GM12874 (cell line): Measurements from ENCODE around the gene HNF1B.

Source experiments
- CTCF ChIP-seq: IDR thresholded peaks from 2 replicates; pipeline ENCODE4 v1.5.1; 2011; ENCODE audit warnings: low read depth, mild to moderate bottlenecking, control low read depth, low read length, moderate library complexity; ENCODE audit not compliant: insufficient read depth

HNF1B gene

DNA sequence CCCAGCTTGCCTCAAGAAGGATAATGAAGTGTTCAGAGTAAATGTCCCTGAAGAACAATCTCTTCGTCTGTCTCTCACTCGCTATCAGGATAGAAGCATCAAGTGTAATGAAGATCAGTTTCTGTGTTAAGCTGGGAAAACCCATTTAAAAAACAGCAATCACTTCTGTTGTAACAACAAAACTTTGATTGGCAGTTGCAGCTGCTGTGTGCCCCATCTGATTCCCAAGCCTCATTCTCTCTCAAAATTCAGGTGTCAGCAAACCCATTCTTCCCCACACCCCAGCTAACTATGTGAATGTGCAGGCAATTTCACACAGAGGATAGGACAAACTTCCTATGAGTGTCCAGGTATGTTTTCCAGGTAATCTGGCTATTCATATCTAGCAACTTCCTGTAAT lies 2.4 kb upstream of the HNF1B start:
- TF ChIP-seq CTCF = no peak

DNA sequence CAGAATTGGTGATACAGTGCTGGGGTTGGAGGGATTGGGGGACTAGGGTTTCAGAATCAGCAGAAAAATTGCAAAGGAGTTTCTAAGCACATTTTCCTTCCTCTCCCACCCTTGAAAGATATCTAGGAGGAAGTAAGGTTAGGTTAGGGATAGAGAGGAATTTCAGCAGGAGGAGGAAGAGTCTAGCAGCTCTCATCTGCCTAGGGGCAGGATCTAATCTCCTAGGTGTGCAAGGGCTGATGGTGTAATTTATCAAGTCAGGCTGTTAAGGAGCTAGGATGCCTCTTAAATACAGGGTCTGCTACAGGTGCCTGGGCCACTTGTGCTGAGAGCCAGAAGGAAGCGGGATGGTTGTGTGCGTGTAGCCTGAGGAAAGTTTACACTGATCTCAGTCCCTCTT lies 1.8 kb upstream of the HNF1B start:
- no peak for TF ChIP-seq CTCF

DNA sequence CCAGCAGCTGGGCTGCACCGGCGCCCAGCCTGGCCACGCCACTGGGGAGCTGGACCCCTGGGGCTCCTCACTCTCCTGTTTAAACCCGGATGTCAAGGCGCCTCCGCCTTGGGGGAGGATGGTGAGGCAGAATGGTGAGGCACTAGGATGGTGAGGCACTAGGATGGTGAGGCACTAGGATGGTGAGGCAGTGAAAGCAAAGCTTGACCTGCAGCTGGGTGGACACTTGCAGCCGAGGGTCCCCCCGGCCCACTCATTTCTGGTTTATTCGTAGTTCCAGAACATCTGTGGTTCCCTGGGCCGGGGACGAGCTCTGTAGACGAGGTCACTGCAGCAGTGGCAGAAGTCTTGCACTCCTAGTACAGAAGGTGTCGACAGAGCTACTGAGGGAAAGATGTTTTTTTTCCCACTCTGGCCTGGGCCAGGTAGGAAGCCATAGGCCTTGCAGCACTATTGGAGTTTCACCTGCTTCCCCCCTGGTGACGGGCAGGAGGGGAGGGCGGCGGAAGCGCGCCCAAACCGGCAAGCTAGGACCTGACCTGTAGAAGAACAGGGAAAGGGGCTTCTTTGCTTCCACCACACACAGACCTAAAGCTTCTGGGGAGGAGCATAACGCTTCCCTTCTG lies 1.1 kb upstream of the HNF1B start:
- TF ChIP-seq CTCF = no peak

DNA sequence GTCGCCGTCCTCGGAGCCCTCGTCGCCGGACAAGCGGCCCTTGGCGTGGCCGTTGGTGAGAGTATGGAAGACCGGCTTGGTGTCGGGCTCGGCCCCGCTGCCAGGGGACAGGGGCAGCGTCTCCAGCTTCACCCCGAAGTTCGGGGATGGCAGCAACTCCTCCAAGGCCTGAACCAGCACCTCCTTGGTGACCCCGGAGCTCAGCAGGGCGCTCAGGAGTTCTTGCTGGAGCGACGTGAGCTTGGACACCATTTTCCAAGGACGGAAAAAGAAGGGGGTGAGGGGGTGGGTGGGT lies 279 bp downstream of the HNF1B start:
- no peak for TF ChIP-seq CTCF

- TF ChIP-seq CTCF = peak; percentile 32; the same call in 1 of the 2 replicates
Measured at GRCh38 chr17:37743875-37744632, 805 bp downstream of the HNF1B start.

GRCh38 chr17:37743612-37743874 lies 1.3 kb downstream of the HNF1B start:
- no peak for TF ChIP-seq CTCF

- no peak for TF ChIP-seq CTCF
Measured at GRCh38 chr17:37742762-37743611, 1.9 kb downstream of the HNF1B start.
